HG03439 (cell line): Measurements from ENCODE around the gene NHERF1.

Source experiments
- ATAC-seq: cut with Tn5 transposase; IDR thresholded peaks from one replicate; pipeline ENCODE4 v1.9.1; 2021; ENCODE audit warnings: mild to moderate bottlenecking, moderate library complexity; ENCODE audit not compliant: unreplicated experiment

The NHERF1 gene

DNA sequence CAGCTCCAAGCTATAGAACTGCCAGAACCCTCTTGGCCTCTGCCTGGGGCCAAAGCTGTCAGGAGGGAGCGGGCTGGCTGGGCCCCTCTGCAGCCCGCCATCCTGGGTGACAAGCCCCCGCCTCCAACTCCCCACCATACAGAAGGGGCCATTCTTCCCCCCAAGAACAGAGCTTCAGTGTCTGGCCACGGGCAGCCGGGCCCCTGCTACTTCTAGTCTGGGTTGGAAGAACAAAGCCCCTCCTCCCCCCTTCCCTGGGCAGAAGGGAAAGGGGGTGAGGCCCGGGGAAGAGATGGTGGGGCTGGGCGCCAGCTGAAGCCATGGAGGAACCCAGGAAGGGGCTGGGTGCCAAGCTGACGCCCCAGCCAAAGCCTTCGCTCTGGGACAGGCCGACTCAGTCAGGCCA, 18.7 kb downstream of the NHERF1 start:
- no peak for ATAC-seq

DNA sequence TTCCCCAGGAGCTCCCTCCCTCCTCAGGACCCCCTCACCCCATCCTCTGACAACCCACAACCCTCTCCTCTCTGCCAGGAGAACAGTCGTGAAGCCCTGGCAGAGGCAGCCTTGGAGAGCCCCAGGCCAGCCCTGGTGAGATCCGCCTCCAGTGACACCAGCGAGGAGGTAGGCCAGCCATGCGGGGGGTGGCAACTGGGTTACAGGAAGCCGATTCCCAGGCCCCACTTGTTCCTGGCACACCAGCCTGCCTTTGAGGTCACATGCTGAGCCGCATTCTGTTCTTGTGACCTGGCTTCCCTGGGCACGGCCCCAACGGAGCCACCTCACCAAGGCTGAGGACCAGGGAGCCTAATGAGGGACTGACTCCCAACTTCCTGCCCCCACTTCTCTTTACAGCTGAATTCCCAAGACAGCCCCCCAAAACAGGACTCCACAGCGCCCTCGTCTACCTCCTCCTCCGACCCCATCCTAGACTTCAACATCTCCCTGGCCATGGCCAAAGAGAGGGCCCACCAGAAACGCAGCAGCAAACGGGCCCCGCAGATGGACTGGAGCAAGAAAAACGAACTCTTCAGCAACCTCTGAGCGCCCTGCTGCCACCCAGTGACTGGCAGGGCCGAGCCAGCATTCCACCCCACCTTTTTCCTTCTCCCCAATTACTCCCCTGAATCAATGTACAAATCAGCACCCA, 19.8 kb downstream of the NHERF1 start:
- ATAC-seq: no peak

DNA sequence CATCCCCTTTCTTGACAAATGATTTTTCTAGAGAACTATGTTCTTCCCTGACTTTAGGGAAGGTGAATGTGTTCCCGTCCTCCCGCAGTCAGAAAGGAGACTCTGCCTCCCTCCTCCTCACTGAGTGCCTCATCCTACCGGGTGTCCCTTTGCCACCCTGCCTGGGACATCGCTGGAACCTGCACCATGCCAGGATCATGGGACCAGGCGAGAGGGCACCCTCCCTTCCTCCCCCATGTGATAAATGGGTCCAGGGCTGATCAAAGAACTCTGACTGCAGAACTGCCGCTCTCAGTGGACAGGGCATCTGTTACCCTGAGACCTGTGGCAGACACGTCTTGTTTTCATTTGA, 20.3 kb downstream of the NHERF1 start:
- no peak for ATAC-seq

DNA sequence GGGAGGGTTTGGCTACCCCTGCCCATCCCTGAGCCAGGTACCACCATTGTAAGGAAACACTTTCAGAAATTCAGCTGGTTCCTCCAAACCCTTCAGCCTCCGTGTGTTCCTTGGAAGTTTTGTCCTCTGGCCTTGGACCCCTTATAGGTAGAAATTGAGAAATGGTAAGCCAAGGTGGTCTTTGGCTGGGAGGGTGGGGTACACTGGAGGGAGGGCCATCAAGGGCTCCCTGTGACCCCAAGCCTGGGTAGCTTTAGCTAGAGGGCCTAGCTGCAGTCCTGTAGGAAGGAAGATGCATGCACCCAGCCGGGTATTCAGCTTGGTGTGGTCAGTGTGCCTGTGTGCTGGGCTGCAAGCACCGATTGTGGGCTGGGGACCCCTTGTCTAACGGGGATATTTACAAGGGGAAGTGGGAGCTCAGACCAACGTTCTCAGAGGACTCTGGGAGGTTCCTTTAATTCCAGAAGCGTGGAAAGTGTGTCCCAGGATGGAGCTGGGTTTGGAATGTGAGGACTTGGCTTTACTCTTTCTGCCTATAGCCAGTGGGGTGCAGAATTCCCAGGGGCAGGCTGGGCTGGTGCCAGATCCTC, 20.9 kb downstream of the NHERF1 start:
- no peak for ATAC-seq

DNA sequence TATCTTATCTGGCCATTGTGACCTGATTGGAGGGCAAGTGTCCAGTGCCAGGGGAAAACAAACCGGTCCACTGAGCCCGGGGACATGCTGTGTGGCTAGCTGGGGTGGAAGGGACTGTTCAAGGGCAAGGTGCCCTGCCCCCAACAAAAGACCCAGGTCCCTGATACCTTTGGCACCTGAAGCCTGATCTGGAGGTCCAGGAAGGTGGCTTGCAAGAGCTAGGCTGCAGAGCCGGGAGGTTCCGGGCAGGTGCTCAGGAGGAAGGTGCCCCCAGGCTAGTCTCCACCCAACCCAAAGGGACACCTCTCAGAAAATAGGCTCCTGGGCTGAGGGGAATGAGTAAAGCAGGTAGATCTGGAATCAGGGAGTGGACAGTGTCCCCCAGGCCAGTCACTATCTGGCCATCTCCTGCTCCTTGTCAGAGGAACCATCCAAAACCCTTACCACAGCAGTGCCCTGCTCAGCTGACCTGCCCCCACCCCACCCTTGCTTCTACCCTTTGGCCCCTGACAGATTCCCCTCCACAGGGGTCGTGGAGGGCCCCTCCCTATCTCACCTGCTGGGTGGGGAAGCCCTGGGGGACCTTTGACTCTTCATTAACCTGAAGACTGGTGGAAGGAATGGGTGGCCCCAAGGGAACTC, 21.5 kb downstream of the NHERF1 start:
- ATAC-seq: no peak

DNA sequence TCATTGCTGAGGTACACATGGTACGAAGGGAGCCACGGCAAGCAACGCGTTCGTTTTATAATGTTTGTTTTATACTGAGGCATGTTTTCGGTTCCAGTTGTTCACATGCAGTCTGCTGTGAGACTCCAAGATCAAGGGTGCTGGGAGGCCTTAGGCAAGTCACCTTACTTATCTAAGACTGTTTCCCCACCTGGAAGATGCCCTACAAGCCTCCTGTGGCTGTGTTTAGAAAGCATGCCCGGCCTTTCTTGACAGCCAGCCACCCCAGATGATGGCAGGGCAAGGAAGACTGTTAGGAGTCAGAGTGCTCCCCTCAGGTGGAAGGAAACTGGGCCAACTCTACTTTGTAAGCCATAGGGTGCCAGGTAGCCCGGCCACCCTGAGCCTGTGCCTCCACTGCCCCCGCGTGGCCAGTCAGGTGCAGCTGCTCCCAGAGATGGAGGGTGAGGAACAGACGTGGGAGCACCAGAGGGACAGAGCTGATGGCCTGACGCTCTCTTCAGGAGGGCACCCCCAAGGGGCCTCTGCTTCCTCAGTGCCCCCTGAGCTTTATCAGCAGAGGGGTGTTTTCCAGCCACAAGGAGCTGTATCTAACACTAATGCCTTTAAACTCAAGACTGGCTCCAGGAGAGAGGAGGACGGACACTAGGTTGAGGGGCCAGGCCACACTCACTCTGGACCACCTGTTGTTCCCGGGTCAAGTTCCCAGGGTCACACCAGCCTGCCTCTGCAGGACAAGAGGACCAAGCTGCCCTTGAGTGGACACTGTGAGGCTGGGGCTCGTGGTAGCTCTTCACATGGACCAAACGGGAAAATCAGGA, 22.3 kb downstream of the NHERF1 start:
- no peak for ATAC-seq

DNA sequence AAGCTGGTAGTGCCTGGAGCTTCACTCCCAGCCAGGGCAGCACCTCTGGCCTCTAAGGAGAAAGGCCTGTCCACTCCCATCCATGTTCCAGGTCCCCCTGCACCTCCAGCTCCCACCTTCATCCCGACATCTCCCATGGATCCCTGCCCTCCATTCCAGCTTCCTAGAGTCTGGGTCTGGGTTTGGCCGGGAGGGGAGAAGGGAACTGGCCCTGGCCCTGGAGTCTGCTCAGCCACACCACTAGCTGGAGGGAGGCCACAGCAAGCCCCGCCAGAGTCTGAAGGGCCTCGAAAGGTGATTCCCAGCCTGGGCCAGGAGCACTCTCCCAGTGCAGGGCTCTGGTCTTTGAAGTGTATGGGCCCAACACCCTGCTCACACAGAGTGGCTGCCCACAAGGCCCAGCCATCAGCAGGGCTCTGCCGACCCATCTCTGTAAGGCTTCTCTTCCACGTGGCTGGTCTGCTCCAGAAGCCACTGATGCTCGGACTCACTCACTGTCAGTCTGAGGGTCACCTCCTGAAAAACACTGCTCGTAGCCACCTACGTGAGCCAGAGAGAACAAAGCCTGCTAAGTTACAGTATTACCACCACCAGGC, 23.0 kb downstream of the NHERF1 start:
- no peak for ATAC-seq

DNA sequence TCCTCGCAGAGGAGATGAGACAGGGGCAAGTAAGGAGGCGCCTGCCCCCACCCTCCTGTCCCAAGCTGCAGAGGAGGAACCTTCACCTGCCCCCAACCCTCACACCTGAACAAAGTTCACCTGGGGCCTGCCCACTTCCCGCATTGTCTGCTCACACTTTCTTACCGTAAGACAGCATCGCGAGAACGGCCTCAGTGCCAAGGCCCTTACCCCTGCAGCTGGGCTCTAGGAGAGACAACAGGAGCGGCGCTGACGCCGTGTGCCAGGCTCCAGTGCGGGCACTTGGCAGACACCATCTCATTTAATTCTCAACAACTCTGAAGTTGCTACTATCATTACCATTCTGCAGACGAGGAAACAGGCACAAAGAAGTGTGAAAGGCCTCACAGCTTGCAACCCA, 23.6 kb downstream of the NHERF1 start:
- ATAC-seq: no peak

DNA sequence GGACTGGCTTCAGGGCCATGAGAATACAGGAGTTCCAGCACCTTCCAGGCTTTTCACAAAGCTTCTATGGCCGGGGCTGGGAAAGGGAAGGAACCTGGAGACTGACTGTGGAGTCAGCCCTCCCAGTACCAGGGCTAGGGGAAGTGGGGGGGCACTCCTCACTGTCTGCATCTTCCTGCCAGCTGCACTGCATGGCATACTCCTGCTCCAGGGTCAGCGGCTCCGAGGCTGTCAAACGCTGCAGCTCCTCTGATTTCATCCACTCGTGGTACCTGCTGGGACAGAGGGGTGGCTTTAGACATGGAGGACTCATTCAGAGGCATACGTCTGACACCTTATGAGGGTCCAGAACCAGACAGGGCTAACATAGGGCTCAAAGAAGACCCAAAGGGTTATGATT, 25.0 kb downstream of the NHERF1 start:
- ATAC-seq: no peak

DNA sequence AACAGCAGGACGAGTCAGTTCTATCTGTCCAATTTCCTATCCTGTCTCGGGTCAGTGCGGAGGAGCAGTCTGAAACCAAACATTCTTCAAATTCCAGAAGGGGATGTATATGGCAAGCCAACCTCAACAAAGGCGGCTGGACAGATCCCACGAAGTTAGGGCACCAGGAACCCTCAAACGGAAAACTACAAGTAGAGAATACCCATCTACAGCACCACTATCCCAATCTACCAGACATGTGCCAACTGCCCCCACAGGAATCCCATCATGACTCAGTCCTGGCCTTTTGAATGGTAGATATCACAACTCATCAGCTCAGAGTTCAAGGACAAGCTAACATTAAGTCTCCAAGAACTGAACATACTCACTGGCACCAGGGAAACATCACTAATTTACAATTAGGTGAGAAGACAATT, 25.5 kb downstream of the NHERF1 start:
- no peak for ATAC-seq

DNA sequence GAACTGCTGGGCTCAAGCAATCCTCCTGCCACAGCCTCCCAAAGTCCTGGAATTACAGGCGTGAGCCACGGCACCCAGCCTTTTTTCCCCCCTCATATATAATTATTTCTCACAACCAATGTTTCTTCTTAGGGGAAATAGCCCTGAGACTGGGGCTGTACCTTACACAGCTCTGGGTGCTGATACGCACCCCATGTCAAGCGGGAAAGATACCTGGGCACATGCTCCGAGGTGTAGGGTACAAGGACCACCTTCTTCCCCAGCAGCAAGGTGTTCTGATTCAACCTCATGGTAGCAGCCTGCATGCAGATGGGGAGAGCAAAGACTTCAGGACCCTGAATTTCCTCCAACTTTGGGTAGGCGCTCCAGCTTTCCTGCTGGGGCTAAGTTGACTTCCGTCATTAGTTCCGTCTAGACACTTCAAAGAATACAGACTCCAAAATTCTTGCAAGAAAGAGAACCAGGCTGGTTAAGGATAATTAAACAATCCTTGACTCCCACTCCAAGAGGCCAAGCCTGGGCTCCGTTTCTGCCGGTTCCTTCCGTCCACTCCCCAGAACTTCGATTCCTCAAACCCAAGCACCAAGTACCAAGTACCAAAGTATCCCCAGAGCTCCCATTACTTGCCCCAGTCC, 27.1 kb downstream of the NHERF1 start:
- ATAC-seq: no peak

DNA sequence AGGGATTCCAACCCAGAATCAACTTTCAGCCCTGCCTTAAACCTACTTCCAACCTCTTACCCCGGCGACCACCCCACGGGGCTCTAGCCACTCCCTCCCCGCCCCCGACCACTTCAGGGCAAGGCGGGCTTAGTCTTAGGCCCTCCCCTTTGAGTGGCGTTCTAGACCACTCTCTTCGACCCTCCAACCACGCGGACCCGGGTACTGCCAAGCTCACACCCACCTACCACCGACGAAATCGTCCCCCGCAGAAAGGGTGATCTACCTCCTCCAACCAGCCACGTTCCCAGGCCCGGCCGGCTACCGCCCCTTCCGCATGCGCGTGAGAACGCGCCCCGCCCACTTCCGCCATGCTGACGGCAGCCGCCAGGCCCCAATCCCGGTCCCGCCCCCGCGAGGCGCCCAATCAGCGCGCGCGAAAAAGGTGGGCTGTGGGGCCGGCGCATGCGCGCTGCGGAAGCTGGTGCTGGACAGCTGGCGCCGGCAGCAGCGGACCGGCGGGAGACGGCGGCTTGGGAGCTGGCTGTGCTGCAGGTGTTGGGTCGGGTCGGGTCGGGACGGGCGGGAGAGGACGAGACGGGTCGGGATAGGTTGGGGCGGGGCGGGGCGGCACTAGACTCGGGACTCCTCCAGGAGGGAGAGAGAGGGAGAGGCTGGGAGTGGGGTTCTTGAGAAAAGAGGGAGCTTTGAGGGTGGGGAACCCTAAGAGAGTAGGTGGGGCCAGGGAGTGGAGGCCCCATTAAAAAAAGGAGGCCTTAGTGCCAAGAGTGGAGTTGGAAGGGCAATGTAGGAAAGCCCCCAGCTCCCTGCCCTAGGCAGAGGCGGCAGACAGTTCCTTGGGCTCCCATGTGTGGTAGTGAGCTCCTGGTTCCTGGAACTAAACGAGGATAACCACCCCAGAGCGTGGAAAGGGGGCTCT, 27.9 kb downstream of the NHERF1 start, which contains the start of gene NAT9:
TSS of gene NAT9 (minus strand) at position 302 of the 919 bp plus-strand sequence. CDS start 647 bp downstream, outside the sequence.
- ATAC-seq: peak; percentile 67

DNA sequence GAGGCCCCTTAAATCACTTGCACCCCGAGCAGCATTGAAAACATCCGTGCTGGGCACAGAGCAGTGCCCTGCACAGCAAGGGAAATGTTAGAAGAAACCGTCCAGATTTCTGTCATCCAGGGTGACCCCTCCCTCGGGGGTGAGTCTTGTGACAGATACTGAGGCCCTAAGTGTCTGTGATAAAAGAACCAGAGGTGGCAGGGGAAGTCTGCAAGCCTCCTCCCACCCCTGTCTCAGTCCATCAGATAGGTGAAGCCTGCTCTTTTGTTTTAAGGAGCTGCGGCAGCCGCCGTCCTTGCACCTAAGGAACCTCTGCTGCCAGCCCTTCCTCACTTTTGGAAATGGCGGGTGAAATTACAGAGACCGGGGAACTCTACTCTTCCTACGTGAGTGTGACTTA, 28.6 kb downstream of the NHERF1 start:
- ATAC-seq: no peak

DNA sequence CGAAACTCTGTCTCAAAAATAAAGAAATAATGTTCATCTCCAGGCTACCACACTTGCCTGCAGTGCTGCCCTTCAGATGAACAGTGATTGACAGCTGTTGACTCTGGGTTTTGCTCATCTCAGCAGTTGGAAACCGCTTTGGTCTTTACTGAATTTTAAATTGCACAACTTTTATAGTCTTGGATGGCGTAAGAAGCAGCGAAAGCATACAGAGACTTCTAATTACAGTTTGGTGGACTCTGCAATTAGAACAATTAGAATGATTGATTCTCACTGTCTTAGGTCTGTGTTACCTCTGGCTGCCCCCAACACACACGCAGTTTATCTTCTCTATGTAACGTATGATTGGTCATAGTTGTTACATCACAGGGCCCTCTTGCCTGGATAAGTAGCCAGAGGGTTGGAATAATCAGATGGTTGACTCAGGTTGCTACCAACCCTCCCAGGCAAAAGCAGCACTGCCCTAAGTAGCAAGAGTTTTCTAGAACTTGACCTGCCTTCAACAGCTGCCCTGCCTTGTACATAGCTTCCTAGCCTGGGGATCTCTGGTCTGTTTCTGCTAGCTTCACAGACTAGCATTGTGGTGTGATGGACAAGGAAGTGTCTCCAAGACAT, 29.6 kb downstream of the NHERF1 start:
- ATAC-seq: no peak

DNA sequence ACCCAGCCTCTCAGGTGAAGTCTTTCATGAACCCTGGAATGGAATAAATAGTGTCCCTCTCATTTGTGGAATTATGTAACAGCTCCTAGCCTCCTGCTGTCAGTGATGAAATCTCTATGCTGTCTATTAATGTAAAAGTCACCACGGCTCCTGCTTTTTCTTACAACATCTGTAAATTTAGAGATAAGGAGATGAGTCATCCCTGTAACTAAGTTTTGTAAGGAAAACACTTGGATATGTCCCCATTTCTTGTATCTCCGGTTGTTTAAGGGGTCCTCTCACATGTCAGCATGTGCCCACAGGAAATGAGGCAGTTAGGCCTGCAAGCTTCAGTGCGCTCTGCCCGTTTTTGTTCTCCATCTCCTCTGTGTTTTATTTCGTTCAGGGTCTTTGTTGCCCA, 30.5 kb downstream of the NHERF1 start:
- ATAC-seq: no peak

DNA sequence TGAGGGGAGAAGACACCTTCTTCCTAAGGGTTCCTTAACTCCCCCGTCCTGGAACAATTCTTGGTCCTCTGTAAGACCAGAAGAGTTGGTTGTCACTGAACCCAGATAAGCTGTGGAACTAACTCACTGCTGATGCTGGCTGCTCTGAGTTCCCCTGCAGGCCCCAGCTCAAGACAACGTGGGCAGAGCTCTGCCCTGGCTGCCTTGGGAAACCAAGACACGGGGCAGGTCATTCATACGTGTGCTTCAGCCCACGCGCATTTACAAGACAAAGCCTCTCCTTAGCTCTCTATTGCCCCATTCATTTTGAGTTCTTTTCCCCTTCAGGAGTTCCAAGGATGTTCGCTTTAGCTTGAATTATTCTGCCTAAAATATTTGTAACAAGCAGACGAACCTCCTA, 31.1 kb downstream of the NHERF1 start:
- ATAC-seq: no peak

DNA sequence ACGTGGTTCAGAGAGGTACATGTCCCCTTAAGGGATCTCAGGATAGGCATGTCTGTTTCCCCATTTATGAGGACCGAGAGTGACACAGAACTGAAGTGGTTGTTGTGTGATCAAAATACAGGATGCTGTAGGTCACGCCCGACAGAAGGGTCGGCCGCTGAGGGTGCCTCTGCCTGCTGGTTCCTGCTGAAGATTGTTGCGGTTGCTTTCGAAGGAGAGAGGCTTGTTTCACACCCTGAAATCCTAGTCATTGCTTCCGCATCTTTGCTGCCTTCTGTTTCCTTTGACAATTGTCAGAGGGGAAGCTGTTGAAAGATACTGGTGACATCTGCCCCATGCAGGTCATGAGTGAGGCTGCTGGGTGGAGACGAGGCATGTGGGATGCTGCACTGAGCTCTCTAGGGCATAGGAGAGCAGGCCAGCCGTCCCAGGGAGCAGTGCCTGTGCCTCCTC, 31.5 kb downstream of the NHERF1 start:
- peak; percentile 44 for ATAC-seq

DNA sequence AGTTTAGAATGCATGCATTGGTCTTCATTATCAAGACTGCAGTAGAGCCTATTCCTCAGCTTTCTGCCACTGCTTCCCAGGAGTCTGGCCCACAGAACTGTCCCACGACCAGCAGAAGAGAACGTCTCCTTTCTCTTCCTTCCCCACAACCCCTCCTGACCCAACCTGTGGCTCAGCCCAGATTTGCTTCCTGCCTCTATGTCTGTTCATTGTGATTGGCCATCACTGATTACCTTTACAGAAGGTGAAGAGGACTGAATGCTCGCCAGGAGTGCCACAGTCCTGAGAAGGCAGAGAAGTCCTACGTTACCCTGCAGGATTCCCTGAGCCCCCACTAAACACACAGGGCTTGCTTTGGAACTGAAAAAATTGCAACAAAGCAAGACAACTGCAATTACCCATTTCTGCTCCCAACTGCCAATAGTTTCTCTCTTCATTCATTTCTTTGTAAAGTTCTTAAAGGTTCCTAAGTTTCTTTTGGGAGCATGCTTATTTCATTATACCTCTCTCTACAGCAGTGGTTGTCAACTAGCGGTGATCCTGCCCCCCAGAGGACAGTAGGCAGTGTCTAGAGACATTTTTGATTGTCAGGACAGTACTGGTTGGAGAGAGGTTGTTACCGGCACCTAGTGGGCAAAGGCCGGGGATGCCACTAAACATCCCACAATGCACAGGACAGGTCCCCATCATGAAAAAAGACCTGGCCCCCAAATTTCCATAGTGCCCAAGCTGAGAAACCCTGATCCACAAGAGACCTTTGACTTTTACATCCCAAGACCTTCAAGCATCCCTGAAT, 32.2 kb downstream of the NHERF1 start:
- ATAC-seq: no peak
